ENCODE data around the gene B3GLCT. TPM values are rescaled to one million over a fixed set of nuclear protein-coding genes. Genes with fewer than 3 reads are reported as not detected.
A peak's percentile ranks its signal among the peaks of the same experiment; 100 is the strongest.
"Not testable (repeated sequence)": the region's sequence is repeated elsewhere in the genome, so short reads cannot be mapped to it uniquely, and the experiment has no call there.

The B3GLCT gene
- total and polyA plus RNA-seq, 4 experiments from 2014 or later, result 5.2 to 10.2 (median 6.6) TPM

GRCh38 chr13:31172535-31172934 lies 27.2 kb upstream of the B3GLCT start:
- DNase-seq, result no peak
- Mint-ChIP-seq H3K36me3 (no peaks in the 10 kb centered on the region), H3K9me3 (peaks cover 0 to 3% (median 0%) of the 10 kb centered on the region in 8 donors), H3K27me3 (peaks cover 2 to 7% of the 10 kb centered on the region in 2 donors), H3K27ac (no peak overlapping the region), H3K4me1 (no peaks in the 10 kb centered on the region), H3K4me3 (no peak overlapping the region)
- Histone ChIP-seq H3K4me1 (ENCODE audit: insufficient read depth, low read length) (no peaks in the 10 kb centered on the region), H3K27ac (ENCODE audit: low read depth, low read length) (no peak overlapping the region), H3K27me3 (ENCODE audit: insufficient read depth, low read length) (no peaks in the 10 kb centered on the region), H3K9me3 (ENCODE audit: control insufficient read depth in 1 of 2, low read length in 2 of 2) (no peaks in the 10 kb centered on the region), H3K4me3 (ENCODE audit: low read length in 2 of 2) (no peak overlapping the region), H3K36me3 (ENCODE audit: insufficient read depth, low read length) (no peaks in the 10 kb centered on the region)
- POLR2A ChIA-PET (ENCODE audit: partially characterized antibody), result no interaction called here
- CTCF ChIA-PET (ENCODE audit: partially characterized antibody), result interaction anchor here (1.4 kb wide), 1 partner anchor 17 kb away, joined by 5 read pairs; no protein-coding TSS in a partner anchor
- intact Hi-C loops (cut with micrococcal nuclease), result no loop called here

GRCh38 chr13:31174018-31174417 lies 25.8 kb upstream of the B3GLCT start:
- H3K9me3 ChIP-seq (ENCODE audit: control insufficient read depth in 1 of 2, low read length in 2 of 2), result no peaks in the 10 kb centered on the region
- no peaks in the 10 kb centered on the region for H3K36me3 ChIP-seq (ENCODE audit: insufficient read depth, low read length)
- peaks cover 0 to 5% (median 1%) of the 10 kb centered on the region in 4 donors for H3K4me1 Mint-ChIP-seq
- H3K4me3 ChIP-seq (ENCODE audit: low read length in 2 of 2), result no peak overlapping the region
- intact Hi-C loops (cut with micrococcal nuclease), result no loop called here
- DNase-seq, result no peak
- H3K27me3 Mint-ChIP-seq, result peaks cover 2 to 7% of the 10 kb centered on the region in 2 donors
- no peaks in the 10 kb centered on the region for H3K27me3 ChIP-seq (ENCODE audit: insufficient read depth, low read length)
- H3K4me1 ChIP-seq (ENCODE audit: insufficient read depth, low read length), result no peaks in the 10 kb centered on the region
- no peaks in the 10 kb centered on the region for H3K36me3 Mint-ChIP-seq
- no peak overlapping the region for H3K27ac Mint-ChIP-seq
- peaks cover 0 to 3% (median 0%) of the 10 kb centered on the region in 8 donors for H3K9me3 Mint-ChIP-seq
- H3K4me3 Mint-ChIP-seq, result no peak overlapping the region
- ChIA-PET CTCF (ENCODE audit: partially characterized antibody) (interaction anchor here (1.4 kb wide), 1 partner anchor 16 kb away, joined by 5 read pairs; no protein-coding TSS in a partner anchor), POLR2A (ENCODE audit: partially characterized antibody) (no interaction called here)
- no peak overlapping the region for H3K27ac ChIP-seq (ENCODE audit: low read depth, low read length)

GRCh38 chr13:31175847-31176532 lies 23.8 kb upstream of the B3GLCT start:
- no peaks in the 10 kb centered on the region for H3K36me3 Mint-ChIP-seq
- H3K4me1 ChIP-seq (ENCODE audit: insufficient read depth, low read length), result no peaks in the 10 kb centered on the region

GRCh38 chr13:31177813-31178495 lies 21.8 kb upstream of the B3GLCT start:
- H3K27ac ChIP-seq (ENCODE audit: low read depth, low read length); H3K9me3 Mint-ChIP-seq; POLR2A ChIA-PET (ENCODE audit: partially characterized antibody); H3K9me3 ChIP-seq (ENCODE audit: control insufficient read depth in 1 of 2, low read length in 2 of 2); H3K4me1 ChIP-seq (ENCODE audit: insufficient read depth, low read length); H3K27me3 ChIP-seq (ENCODE audit: insufficient read depth, low read length); H3K36me3 ChIP-seq (ENCODE audit: insufficient read depth, low read length); intact Hi-C loops (cut with micrococcal nuclease); CTCF ChIA-PET (ENCODE audit: partially characterized antibody); H3K27ac Mint-ChIP-seq; H3K4me3 ChIP-seq (ENCODE audit: low read length in 2 of 2); H3K27me3 Mint-ChIP-seq; H3K4me1 Mint-ChIP-seq; H3K36me3 Mint-ChIP-seq: not testable (repeated sequence)
- peak in 1 of 5 donors; percentile 25 for DNase-seq
- peak overlapping the region in 4 of 8 donors; percentile 20 to 73 (median 50) for H3K4me3 Mint-ChIP-seq

More at GRCh38 chr13:31175847-31176532, 23.8 kb upstream of the B3GLCT start:
- H3K27ac Mint-ChIP-seq, result no peak overlapping the region
- Histone ChIP-seq H3K9me3 (ENCODE audit: control insufficient read depth in 1 of 2, low read length in 2 of 2) (no peaks in the 10 kb centered on the region), H3K27ac (ENCODE audit: low read depth, low read length) (no peak overlapping the region), H3K36me3 (ENCODE audit: insufficient read depth, low read length) (no peaks in the 10 kb centered on the region), H3K4me3 (ENCODE audit: low read length in 2 of 2) (no peak overlapping the region), H3K27me3 (ENCODE audit: insufficient read depth, low read length) (no peaks in the 10 kb centered on the region)
- DNase-seq, result no peak
- intact Hi-C loops (cut with micrococcal nuclease), result no loop called here
- peaks cover 0 to 3% (median 0%) of the 10 kb centered on the region in 8 donors for H3K9me3 Mint-ChIP-seq
- peaks cover 2 to 7% of the 10 kb centered on the region in 2 donors for H3K27me3 Mint-ChIP-seq
- ChIA-PET CTCF (ENCODE audit: partially characterized antibody) (no interaction called here), POLR2A (ENCODE audit: partially characterized antibody) (no interaction called here)
- no peak overlapping the region for H3K4me3 Mint-ChIP-seq
- peaks cover 0 to 5% (median 1%) of the 10 kb centered on the region in 4 donors for H3K4me1 Mint-ChIP-seq

- no peak overlapping the region for H3K27ac Mint-ChIP-seq
- peaks cover 0 to 3% (median 0%) of the 10 kb centered on the region in 8 donors for H3K9me3 Mint-ChIP-seq
- CTCF ChIA-PET (ENCODE audit: partially characterized antibody), result no interaction called here
- DNase-seq, result no peak
- POLR2A ChIA-PET (ENCODE audit: partially characterized antibody), result no interaction called here
- Histone ChIP-seq H3K4me1 (ENCODE audit: insufficient read depth, low read length) (no peaks in the 10 kb centered on the region), H3K9me3 (ENCODE audit: control insufficient read depth in 1 of 2, low read length in 2 of 2) (no peaks in the 10 kb centered on the region), H3K27ac (ENCODE audit: low read depth, low read length) (no peak overlapping the region), H3K4me3 (ENCODE audit: low read length in 2 of 2) (no peak overlapping the region), H3K27me3 (ENCODE audit: insufficient read depth, low read length) (no peaks in the 10 kb centered on the region), H3K36me3 (ENCODE audit: insufficient read depth, low read length) (no peaks in the 10 kb centered on the region)
- no peak overlapping the region for H3K4me3 Mint-ChIP-seq
- H3K27me3 Mint-ChIP-seq, result peaks cover 0 to 2% of the 10 kb centered on the region in 2 donors
- H3K4me1 Mint-ChIP-seq, result peaks cover 0 to 5% (median 1%) of the 10 kb centered on the region in 4 donors
- no peaks in the 10 kb centered on the region for H3K36me3 Mint-ChIP-seq
- intact Hi-C loops (cut with micrococcal nuclease), result no loop called here
Measured at GRCh38 chr13:31179241-31179640, 20.5 kb upstream of the B3GLCT start.

- ChIA-PET POLR2A (ENCODE audit: partially characterized antibody) (no interaction called here), CTCF (ENCODE audit: partially characterized antibody) (no interaction called here)
Measured at GRCh38 chr13:31179754-31180153, 20.0 kb upstream of the B3GLCT start.

GRCh38 chr13:31182987-31183386 lies 16.8 kb upstream of the B3GLCT start:
- Mint-ChIP-seq H3K27ac (no peak overlapping the region), H3K9me3 (peaks cover 0 to 2% (median 0%) of the 10 kb centered on the region in 8 donors), H3K27me3 (peaks cover 0 to 3% of the 10 kb centered on the region in 2 donors), H3K36me3 (no peaks in the 10 kb centered on the region), H3K4me1 (peaks cover 0 to 4% (median under 1%) of the 10 kb centered on the region in 4 donors), H3K4me3 (no peak overlapping the region)
- intact Hi-C loops (cut with micrococcal nuclease), result no loop called here
- Histone ChIP-seq H3K4me1 (ENCODE audit: insufficient read depth, low read length) (no peaks in the 10 kb centered on the region), H3K4me3 (ENCODE audit: low read length in 2 of 2) (no peak overlapping the region), H3K27me3 (ENCODE audit: insufficient read depth, low read length) (no peaks in the 10 kb centered on the region), H3K9me3 (ENCODE audit: control insufficient read depth in 1 of 2, low read length in 2 of 2) (no peaks in the 10 kb centered on the region), H3K36me3 (ENCODE audit: insufficient read depth, low read length) (no peaks in the 10 kb centered on the region), H3K27ac (ENCODE audit: low read depth, low read length) (no peak overlapping the region)
- ChIA-PET CTCF (ENCODE audit: partially characterized antibody) (no interaction called here), POLR2A (ENCODE audit: partially characterized antibody) (no interaction called here)
- no peak for DNase-seq

More at GRCh38 chr13:31179754-31180153, 20.0 kb upstream of the B3GLCT start:
- Mint-ChIP-seq H3K4me1 (peaks cover 0 to 5% (median 1%) of the 10 kb centered on the region in 4 donors), H3K4me3 (no peak overlapping the region), H3K27me3 (peaks cover 0 to 2% of the 10 kb centered on the region in 2 donors), H3K9me3 (peaks cover 0 to 3% (median 0%) of the 10 kb centered on the region in 8 donors), H3K36me3 (no peaks in the 10 kb centered on the region), H3K27ac (no peak overlapping the region)
- H3K27ac ChIP-seq (ENCODE audit: low read depth, low read length), result no peak overlapping the region
- no peaks in the 10 kb centered on the region for H3K4me1 ChIP-seq (ENCODE audit: insufficient read depth, low read length)
- no peaks in the 10 kb centered on the region for H3K9me3 ChIP-seq (ENCODE audit: control insufficient read depth in 1 of 2, low read length in 2 of 2)
- no peak overlapping the region for H3K4me3 ChIP-seq (ENCODE audit: low read length in 2 of 2)
- no peaks in the 10 kb centered on the region for H3K36me3 ChIP-seq (ENCODE audit: insufficient read depth, low read length)
- DNase-seq, result no peak
- H3K27me3 ChIP-seq (ENCODE audit: insufficient read depth, low read length), result no peaks in the 10 kb centered on the region
- intact Hi-C loops (cut with micrococcal nuclease), result no loop called here
